Hepatocyte (in vitro differentiated cells): ENCODE measurements around the gene PHF12. TPM values are rescaled to one million over a fixed set of nuclear protein-coding genes. Genes with fewer than 3 reads are reported as not detected.

Source experiments
- DNase-seq: peaks from one replicate; pipeline ENCODE4 v3.0.0-alpha.2; 2016; ENCODE audit warnings: low spot score
- H2AFZ ChIP-seq: fragments of 200-600 bp; sonication (generic); 2 replicates; pipeline ENCODE4 v1.6.0; 2016; ENCODE audit warnings: antibody characterized with exemption, mild to moderate bottlenecking
- H3K27ac ChIP-seq: fragments of 200-600 bp; sonication (generic); 2 replicates; pipeline ENCODE4 v1.5.1; 2016; ENCODE audit warnings: mild to moderate bottlenecking
- H3K27me3 ChIP-seq: fragments of 200-600 bp; sonication (generic); 2 replicates; pipeline ENCODE4 v1.6.1; 2016
- H3K36me3 ChIP-seq: fragments of 200-600 bp; sonication (generic); replicated peaks from 2 replicates; pipeline ENCODE4 v1.5.1; 2016; ENCODE audit warnings: low read depth; ENCODE audit not compliant: insufficient read depth
- H3K4me1 ChIP-seq: fragments of 200-600 bp; sonication (generic); 2 replicates; pipeline ENCODE4 v1.5.1; 2016; ENCODE audit warnings: mild to moderate bottlenecking, moderate library complexity; ENCODE audit not compliant: insufficient read depth
- H3K4me2 ChIP-seq: fragments of 200-600 bp; sonication (generic); 2 replicates; pipeline ENCODE4 v1.6.0; 2016
- H3K4me3 ChIP-seq: fragments of 200-600 bp; sonication (generic); 2 replicates; pipeline ENCODE4 v1.5.1; 2016; ENCODE audit warnings: mild to moderate bottlenecking
- H3K79me2 ChIP-seq: fragments of 200-600 bp; sonication (generic); 2 replicates; pipeline ENCODE4 v1.6.0; 2017; ENCODE audit warnings: mild to moderate bottlenecking
- H3K9me2 ChIP-seq: fragments of 200-600 bp; sonication (generic); replicated peaks from 2 replicates; pipeline ENCODE4 v1.6.0; 2017; ENCODE audit warnings: mild to moderate bottlenecking; ENCODE audit not compliant: insufficient read depth
- H3K9me3 ChIP-seq: fragments of 200-600 bp; sonication (generic); 2 replicates; pipeline ENCODE4 v1.5.1; 2016; ENCODE audit warnings: low read depth, mild to moderate bottlenecking
- H4K20me1 ChIP-seq: fragments of 200-600 bp; sonication (generic); 2 replicates; pipeline ENCODE4 v1.6.0; 2016; ENCODE audit warnings: mild to moderate bottlenecking; ENCODE audit not compliant: insufficient read depth, poor library complexity, severe bottlenecking
- CTCF ChIP-seq: fragments of 200-600 bp; sonication (generic); IDR thresholded peaks from 2 replicates; pipeline ENCODE4 v1.5.1; 2016; ENCODE audit warnings: antibody characterized with exemption, mild to moderate bottlenecking; ENCODE audit not compliant: poor library complexity
- EZH2 ChIP-seq: fragments of 200-600 bp; sonication (generic); IDR thresholded peaks from 2 replicates; pipeline ENCODE4 v1.6.1; 2016; ENCODE audit warnings: antibody characterized with exemption, mild to moderate bottlenecking, borderline replicate concordance
- EZH2phosphoT487 ChIP-seq: fragments of 200-600 bp; sonication (generic); IDR thresholded peaks from one replicate; pipeline ENCODE4 v1.6.1; 2018; ENCODE audit warnings: antibody characterized with exemption, mild to moderate bottlenecking, low read depth, moderate library complexity; ENCODE audit not compliant: unreplicated experiment, severe bottlenecking
- WGBS: methylation state at CpG from one replicate; pipeline ENCODE4 v1.1.6; 2016; ENCODE audit warnings: low lambda C conversion rate; ENCODE audit errors: missing lambda C conversion rate; 5-methylcytosine and 5-hydroxymethylcytosine counted together
- polyA plus RNA-seq: library from polyadenylated mRNA; unstranded; fragments of >200 nt; fragmentation: Nextera tagmentation; extraction: Ambion mirVana; gene quantifications from 2 replicates; pipeline ENCODE4 v1.2.1, GENCODE V29; 2016
- total RNA-seq: library from RNA; depleted of rRNA; stranded (reverse); fragments of >200 nt; gene quantifications from 2 replicates; pipeline ENCODE4 v1.2.3, GENCODE V29; 2014

Gene PHF12
- total and polyA plus RNA-seq, 2 experiments from 2014 or later = 12.1 to 19.0 TPM

GRCh38 chr17:28867276-28867675 is 84.0 kb downstream of the PHF12 start:
- H3K27me3 ChIP-seq = no peaks in the 10 kb centered on the region
- H3K9me2 ChIP-seq = no peaks in the 10 kb centered on the region
- no peak overlapping the region for H3K4me2 ChIP-seq
- H3K4me3 ChIP-seq = no peak overlapping the region
- H3K36me3 ChIP-seq = no peaks in the 10 kb centered on the region
- H3K4me1 ChIP-seq = no peaks in the 10 kb centered on the region
- DNase-seq = no peak
- no peaks in the 10 kb centered on the region for H3K79me2 ChIP-seq
- TF ChIP-seq EZH2 (no peak), CTCF (no peak), EZH2phosphoT487 (no peak)
- no peaks in the 10 kb centered on the region for H3K9me3 ChIP-seq
- H2AFZ ChIP-seq = no peak overlapping the region
- no peak overlapping the region for H3K27ac ChIP-seq
- no peaks in the 10 kb centered on the region for H4K20me1 ChIP-seq
- 87% methylated on average over 7 of the region's 7 CpGs for WGBS

- TF ChIP-seq EZH2phosphoT487 = no peak
- no peak for TF ChIP-seq CTCF
- no peak for TF ChIP-seq EZH2
- no peaks in the 10 kb centered on the region for H3K27me3 ChIP-seq
- 87% methylated on average over 13 of the region's 13 CpGs for WGBS
- H3K79me2 ChIP-seq = no peaks in the 10 kb centered on the region
- no peak overlapping the region for H2AFZ ChIP-seq
- H3K4me1 ChIP-seq = no peaks in the 10 kb centered on the region
- no peaks in the 10 kb centered on the region for H3K9me3 ChIP-seq
- H3K4me3 ChIP-seq = no peak overlapping the region
- peak overlapping the region; percentile 89 for H3K27ac ChIP-seq
- H3K36me3 ChIP-seq = no peaks in the 10 kb centered on the region
- no peaks in the 10 kb centered on the region for H4K20me1 ChIP-seq
- DNase-seq = no peak
- no peaks in the 10 kb centered on the region for H3K9me2 ChIP-seq
- H3K4me2 ChIP-seq = no peak overlapping the region
Measured at GRCh38 chr17:28865946-28866752, 85.2 kb downstream of the PHF12 start.

GRCh38 chr17:28864991-28865849 is 86.1 kb downstream of the PHF12 start:
- WGBS = 64% methylated on average over 11 of the region's 11 CpGs
- Histone ChIP-seq H3K9me2 (no peaks in the 10 kb centered on the region), H3K27ac (peak overlapping the region; percentile 89), H3K4me3 (no peak overlapping the region), H4K20me1 (no peaks in the 10 kb centered on the region), H3K4me1 (no peaks in the 10 kb centered on the region), H3K9me3 (no peaks in the 10 kb centered on the region), H3K27me3 (no peaks in the 10 kb centered on the region), H3K36me3 (no peaks in the 10 kb centered on the region), H3K79me2 (no peaks in the 10 kb centered on the region), H2AFZ (peak overlapping the region; percentile 27), H3K4me2 (no peak overlapping the region)
- DNase-seq = peak; percentile 47
- no peak for TF ChIP-seq EZH2phosphoT487
- no peak for TF ChIP-seq EZH2
- TF ChIP-seq CTCF = no peak
